ENCODE data around the gene FAS.

The FAS gene

GRCh38 chr10:89047397-89047796, 56.8 kb downstream of the FAS start:
- no peak for DNase-seq

GRCh38 chr10:89051593-89051992, 61.0 kb downstream of the FAS start:
- no peak for DNase-seq

GRCh38 chr10:89053555-89053954, 63.0 kb downstream of the FAS start:
- no peak for DNase-seq

DNA sequence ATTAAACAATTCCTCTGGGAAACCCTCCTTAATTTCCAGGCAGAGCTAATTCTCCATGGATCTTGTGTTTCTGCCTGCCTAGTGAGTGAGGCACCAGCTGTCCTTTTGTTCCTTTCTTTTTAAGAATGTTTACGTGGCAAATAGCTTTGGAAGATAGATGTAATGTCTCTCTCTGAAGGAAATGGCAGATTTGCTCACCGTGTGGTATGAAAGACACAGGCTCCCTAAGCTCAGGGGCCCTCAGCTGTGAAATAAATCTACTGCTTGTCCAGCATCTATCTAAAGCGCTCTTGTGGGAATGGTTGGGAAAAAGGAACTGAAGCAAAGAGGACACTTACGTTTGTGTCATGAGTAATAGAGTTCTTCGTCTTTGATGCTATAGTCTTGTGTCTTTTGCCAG, 64.6 kb downstream of the FAS start:
- DNase-seq: no peak

DNA sequence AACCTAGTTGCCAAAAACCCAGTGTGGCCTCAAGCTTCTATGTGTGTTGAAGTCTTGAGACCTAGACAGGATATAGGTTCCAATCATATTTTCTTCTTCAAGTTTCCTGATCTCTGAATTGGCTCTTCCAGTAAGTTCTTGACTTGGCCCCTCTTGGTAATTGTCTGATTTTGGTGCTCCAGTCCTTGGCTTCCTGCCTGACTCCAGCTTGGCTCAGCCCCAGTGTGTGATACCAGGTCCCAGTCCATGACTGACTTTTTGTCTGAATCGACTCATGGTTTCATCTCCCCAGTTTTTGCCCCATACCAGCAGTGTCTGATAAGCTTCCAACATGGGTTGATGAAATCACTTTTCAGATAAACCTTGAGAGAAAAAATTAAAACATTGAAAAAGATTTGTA, 72.3 kb downstream of the FAS start:
- DNase-seq: no peak

DNA sequence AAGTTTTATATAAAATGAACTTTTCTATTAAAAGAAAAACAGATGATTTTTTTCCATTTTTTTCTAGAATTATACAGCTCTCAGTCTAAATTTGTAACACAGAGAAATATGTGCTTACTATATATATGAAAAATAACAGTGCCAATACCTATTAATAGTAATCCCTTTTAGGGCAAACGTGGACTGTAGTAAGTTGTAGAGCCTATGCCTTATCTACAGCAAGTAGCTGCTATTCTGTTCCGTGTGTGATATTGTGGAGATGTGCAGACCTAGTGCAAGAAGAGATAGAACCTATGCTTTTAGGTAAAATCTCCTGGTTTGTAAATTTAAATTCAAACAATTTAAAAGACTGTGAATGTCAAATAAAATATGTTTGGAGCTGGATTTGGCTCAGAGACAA, 72.9 kb downstream of the FAS start:
- no peak for DNase-seq

DNA sequence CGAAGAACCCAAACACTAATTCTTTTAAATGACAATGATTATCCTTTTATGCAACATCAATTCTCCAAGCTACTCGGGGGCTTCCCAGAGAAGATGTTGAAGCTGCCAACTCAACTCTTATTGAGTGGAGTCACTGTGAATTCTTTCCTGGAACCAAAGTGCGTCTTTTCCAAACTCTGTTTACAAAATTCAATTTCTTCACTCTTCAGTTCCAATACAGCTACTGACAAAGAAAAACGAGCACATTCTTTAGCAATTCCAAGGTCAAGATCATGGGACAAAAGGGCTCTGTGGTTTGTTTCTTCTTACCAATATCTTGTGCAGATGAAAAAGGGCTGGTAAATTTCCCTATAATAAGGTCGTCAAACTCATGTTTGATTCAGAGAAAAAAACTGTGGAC, 74.2 kb downstream of the FAS start:
- DNase-seq: no peak

Data from NCI-H510A treated with DMSO at 0.1 percent for 48 hours (cell line).